A549 (cell line): ENCODE data around the gene RAB17.

Source experiments
- CHD4 ChIP-seq: fragments of 200-600 bp; sonication (generic); IDR thresholded peaks from 2 replicates; pipeline ENCODE4 v1.6.1; 2016; ENCODE audit warnings: antibody characterized with exemption, mild to moderate bottlenecking, borderline replicate concordance
- EHF ChIP-seq: fragments of 250-450 bp; sonication (Bioruptor Pico); IDR thresholded peaks from 2 replicates; pipeline ENCODE4 v1.5.0; 2020; ENCODE audit warnings: mild to moderate bottlenecking
- POLR2AphosphoS2 ChIP-seq: conservative IDR thresholded peaks from 2 replicates; pipeline ENCODE4 v1.6.1; 2012; ENCODE audit warnings: low read length, improper control_type of control experiment, inconsistent platforms
- RAD21 ChIP-seq, 2 experiments: fragments of >200 bp in 1 of 2; sonication (Bioruptor Twin) in 1 of 2; formaldehyde crosslinking in 1 of 2; IDR thresholded peaks in 1 of 2; conservative IDR thresholded peaks in 1 of 2; 2 replicates in 1 of 2; 3 replicates in 1 of 2; pipeline ENCODE4 v1.6.1; 2012 to 2018; ENCODE audit warnings: inconsistent platforms in 1 of 2
- RARB ChIP-seq: fragments of 250-450 bp; sonication (Bioruptor Pico); IDR thresholded peaks from 2 replicates; pipeline ENCODE4 v1.8.0; 2021; ENCODE audit warnings: mild to moderate bottlenecking, moderate library complexity
- TF ChIP-seq, protein P1 (sequence below): IDR thresholded peaks from 2 replicates; pipeline ENCODE4 v1.6.1; 2012
- TF ChIP-seq, protein P2 (sequence below): fragments of >200 bp; sonication (Bioruptor Twin); formaldehyde crosslinking; IDR thresholded peaks from 3 replicates; pipeline ENCODE4 v1.5.1; 2016

DNA sequence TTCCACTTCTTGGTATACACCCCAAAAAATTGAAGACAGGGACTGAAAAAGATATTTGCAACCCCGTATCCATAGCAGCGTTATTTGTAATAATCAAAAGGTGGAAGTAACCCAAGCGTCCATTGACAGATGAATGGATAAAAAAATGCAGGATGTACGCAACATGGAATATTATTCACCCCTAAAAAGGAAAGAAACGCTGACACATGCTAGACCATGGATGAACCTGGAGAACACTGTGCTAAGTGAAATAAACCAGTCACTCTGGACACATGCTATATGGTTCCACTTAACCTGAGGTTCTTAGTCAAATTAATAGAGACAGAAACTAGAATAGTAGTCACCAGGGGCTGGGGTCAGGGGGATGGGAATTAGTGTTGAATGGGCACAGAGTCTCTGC lies 62.8 kb downstream of the RAB17 start:
- no peak for TF ChIP-seq EHF (CRISPR knock-in tag)
- TF ChIP-seq CHD4, result no peak
- no peak for TF ChIP-seq POLR2AphosphoS2
- TF ChIP-seq RAD21 (conservative IDR thresholded peaks at IDR 0.05 in 1 of 2, IDR thresholded peaks at IDR 0.05 in 1 of 2), result no peak
- TF ChIP-seq, protein P1, sequence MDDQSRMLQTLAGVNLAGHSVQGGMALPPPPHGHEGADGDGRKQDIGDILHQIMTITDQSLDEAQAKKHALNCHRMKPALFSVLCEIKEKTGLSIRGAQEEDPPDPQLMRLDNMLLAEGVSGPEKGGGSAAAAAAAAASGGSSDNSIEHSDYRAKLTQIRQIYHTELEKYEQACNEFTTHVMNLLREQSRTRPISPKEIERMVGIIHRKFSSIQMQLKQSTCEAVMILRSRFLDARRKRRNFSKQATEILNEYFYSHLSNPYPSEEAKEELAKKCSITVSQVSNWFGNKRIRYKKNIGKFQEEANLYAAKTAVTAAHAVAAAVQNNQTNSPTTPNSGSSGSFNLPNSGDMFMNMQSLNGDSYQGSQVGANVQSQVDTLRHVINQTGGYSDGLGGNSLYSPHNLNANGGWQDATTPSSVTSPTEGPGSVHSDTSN, result no peak
- no peak for TF ChIP-seq RARB (CRISPR knock-in tag)
- TF ChIP-seq, protein P2, sequence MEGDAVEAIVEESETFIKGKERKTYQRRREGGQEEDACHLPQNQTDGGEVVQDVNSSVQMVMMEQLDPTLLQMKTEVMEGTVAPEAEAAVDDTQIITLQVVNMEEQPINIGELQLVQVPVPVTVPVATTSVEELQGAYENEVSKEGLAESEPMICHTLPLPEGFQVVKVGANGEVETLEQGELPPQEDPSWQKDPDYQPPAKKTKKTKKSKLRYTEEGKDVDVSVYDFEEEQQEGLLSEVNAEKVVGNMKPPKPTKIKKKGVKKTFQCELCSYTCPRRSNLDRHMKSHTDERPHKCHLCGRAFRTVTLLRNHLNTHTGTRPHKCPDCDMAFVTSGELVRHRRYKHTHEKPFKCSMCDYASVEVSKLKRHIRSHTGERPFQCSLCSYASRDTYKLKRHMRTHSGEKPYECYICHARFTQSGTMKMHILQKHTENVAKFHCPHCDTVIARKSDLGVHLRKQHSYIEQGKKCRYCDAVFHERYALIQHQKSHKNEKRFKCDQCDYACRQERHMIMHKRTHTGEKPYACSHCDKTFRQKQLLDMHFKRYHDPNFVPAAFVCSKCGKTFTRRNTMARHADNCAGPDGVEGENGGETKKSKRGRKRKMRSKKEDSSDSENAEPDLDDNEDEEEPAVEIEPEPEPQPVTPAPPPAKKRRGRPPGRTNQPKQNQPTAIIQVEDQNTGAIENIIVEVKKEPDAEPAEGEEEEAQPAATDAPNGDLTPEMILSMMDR, result no peak
